WTC11 (cell line): ENCODE results near the gene FSTL4. TPM values are rescaled to one million over a fixed set of nuclear protein-coding genes. Genes with fewer than 3 reads are reported as not detected.

Experiments used
- ATAC-seq: fragments of 200-7000 bp; cut with Tn5 transposase; 2 replicates; pipeline ENCODE4 v1.10.0; 2021; ENCODE audit warnings: mild to moderate bottlenecking, moderate library complexity
- CTCF ChIA-PET: fragments of 300-600 bp; sonication (Branson Sonifier 250); formaldehyde crosslinking; loops from one replicate; lab custom pipeline; 2021; ENCODE audit warnings: antibody characterized with exemption; lab: Charles Lee
- POLR2A ChIA-PET: fragments of 350-600 bp; sonication (Branson Sonifier 250); formaldehyde crosslinking; loops from one replicate; lab custom pipeline; 2021; ENCODE audit warnings: antibody characterized with exemption; lab: Charles Lee
- DNase-seq: peaks from one replicate; pipeline ENCODE4 v3.0.0; 2021; ENCODE audit warnings: low spot score
- H3K27ac Mint-ChIP-seq: 2 replicates; pipeline ENCODE4 v1.8.0; 2021; ENCODE audit warnings: mixed read lengths
- H3K27me3 Mint-ChIP-seq: 2 replicates; pipeline ENCODE4 v1.8.0; 2021; ENCODE audit warnings: low read depth, mild to moderate bottlenecking, moderate library complexity, mixed read lengths
- H3K36me3 Mint-ChIP-seq: 2 replicates; pipeline ENCODE4 v1.8.0; 2021; ENCODE audit warnings: mixed read lengths
- H3K4me1 Mint-ChIP-seq: 2 replicates; pipeline ENCODE4 v1.8.0; 2022; ENCODE audit warnings: mixed read lengths
- H3K4me3 Mint-ChIP-seq: 2 replicates; pipeline ENCODE4 v1.8.0; 2021; ENCODE audit warnings: mild to moderate bottlenecking, moderate library complexity, mixed read lengths
- H3K9me3 Mint-ChIP-seq: 2 replicates; pipeline ENCODE4 v1.8.0; 2021; ENCODE audit warnings: mixed read lengths
- ARID4B ChIP-seq: sonication (generic); formaldehyde crosslinking; IDR thresholded peaks from 2 replicates; pipeline ENCODE4 v1.8.0; 2023; ENCODE audit warnings: missing genetic modification reagents, mild to moderate bottlenecking, borderline replicate concordance
- ATF2 ChIP-seq: sonication (generic); formaldehyde crosslinking; IDR thresholded peaks from 2 replicates; pipeline ENCODE4 v1.8.1; 2022; ENCODE audit warnings: low read depth, missing genetic modification reagents, borderline replicate concordance
- ATF3 ChIP-seq: sonication (generic); formaldehyde crosslinking; conservative IDR thresholded peaks from 2 replicates; pipeline ENCODE4 v1.8.1; 2022; ENCODE audit warnings: mild to moderate bottlenecking, missing genetic modification reagents
- CDX4 ChIP-seq: fragments of 250-450 bp; sonication (Bioruptor Pico); IDR thresholded peaks from 2 replicates; pipeline ENCODE4 v1.9.0; 2021; ENCODE audit warnings: moderate library complexity, mild to moderate bottlenecking, inconsistent platforms, borderline replicate concordance
- E2F4 ChIP-seq: sonication (generic); formaldehyde crosslinking; IDR thresholded peaks from 2 replicates; pipeline ENCODE4 v1.8.1; 2022; ENCODE audit warnings: low read depth, mild to moderate bottlenecking, moderate library complexity, missing genetic modification reagents, borderline replicate concordance
- ESRRA ChIP-seq: sonication (generic); formaldehyde crosslinking; IDR thresholded peaks from 2 replicates; pipeline ENCODE4 v1.8.1; 2022; ENCODE audit warnings: mild to moderate bottlenecking, missing genetic modification reagents, borderline replicate concordance
- FOXP4 ChIP-seq: sonication (generic); formaldehyde crosslinking; IDR thresholded peaks from 2 replicates; pipeline ENCODE4 v1.8.0; 2022; ENCODE audit warnings: mild to moderate bottlenecking, missing genetic modification reagents
- IRF1 ChIP-seq: sonication (generic); formaldehyde crosslinking; IDR thresholded peaks from 2 replicates; pipeline ENCODE4 v1.8.0; 2023; ENCODE audit warnings: missing genetic modification reagents
- SP1 ChIP-seq: sonication (generic); formaldehyde crosslinking; conservative IDR thresholded peaks from 2 replicates; pipeline ENCODE4 v1.8.1; 2022; ENCODE audit warnings: missing genetic modification reagents
- ZNF232 ChIP-seq: sonication (generic); formaldehyde crosslinking; IDR thresholded peaks from 2 replicates; pipeline ENCODE4 v1.8.0; 2022; ENCODE audit warnings: mild to moderate bottlenecking, missing genetic modification reagents
- ZNF423 ChIP-seq: fragments of 250-450 bp; sonication (Bioruptor Pico); IDR thresholded peaks from 2 replicates; pipeline ENCODE4 v2.1.2; 2022; ENCODE audit warnings: mild to moderate bottlenecking, moderate library complexity
- ZNF532 ChIP-seq: fragments of 250-450 bp; sonication (Bioruptor Pico); IDR thresholded peaks from 2 replicates; pipeline ENCODE4 v1.9.0; 2021; ENCODE audit warnings: mild to moderate bottlenecking, borderline replicate concordance
- total RNA-seq: library from RNA; stranded (reverse); gene quantifications from 3 replicates; pipeline ENCODE4 v1.2.3, GENCODE V29; 2021

Gene FSTL4
- total RNA-seq, 1 experiment from 2014 or later: 6.1 TPM

GRCh38 chr5:133154274-133155075, 457.9 kb downstream of the FSTL4 start (continued):
- TF ChIP-seq E2F4 (CRISPR knock-in tag) (no peak), IRF1 (CRISPR knock-in tag) (no peak)

GRCh38 chr5:133150909-133151544, 461.3 kb downstream of the FSTL4 start:
- DNase-seq (no peak), ATAC-seq (no peak)
- Mint-ChIP-seq H3K36me3 (no peaks in the 10 kb centered on the region), H3K9me3 (no peaks in the 10 kb centered on the region), H3K27ac (no peak overlapping the region), H3K4me3 (no peak overlapping the region), H3K27me3 (no peaks in the 10 kb centered on the region), H3K4me1 (peaks cover 4% of the 10 kb centered on the region; the same call in 1 of the 2 replicates)
- CTCF ChIA-PET: no interaction called here
- TF ChIP-seq ZNF232 (CRISPR knock-in tag) (no peak), ESRRA (CRISPR knock-in tag) (no peak)
- POLR2A ChIA-PET: interaction anchor here (0.7 kb wide), 1 partner anchor 30 kb away, joined by 5 read pairs; no protein-coding TSS in a partner anchor

GRCh38 chr5:133149345-133149744, 463.0 kb downstream of the FSTL4 start:
- Mint-ChIP-seq H3K36me3 (no peaks in the 10 kb centered on the region), H3K9me3 (peaks cover 4% of the 10 kb centered on the region), H3K4me1 (peaks cover 4% of the 10 kb centered on the region; the same call in 1 of the 2 replicates), H3K27ac (no peak overlapping the region), H3K4me3 (no peak overlapping the region), H3K27me3 (no peaks in the 10 kb centered on the region)
- no peak for ATAC-seq
- DNase-seq: no peak
- TF ChIP-seq ZNF423 (CRISPR knock-in tag) (no peak), ZNF532 (CRISPR knock-in tag) (no peak), CDX4 (CRISPR knock-in tag) (no peak), ARID4B (CRISPR knock-in tag) (no peak), FOXP4 (CRISPR knock-in tag) (no peak), ATF2 (CRISPR knock-in tag) (no peak), ATF3 (no peak), SP1 (CRISPR knock-in tag) (no peak)
- ChIA-PET POLR2A (no interaction called here), CTCF (no interaction called here)
